ENCODE results near the gene STIM1.

The STIM1 gene

DNA sequence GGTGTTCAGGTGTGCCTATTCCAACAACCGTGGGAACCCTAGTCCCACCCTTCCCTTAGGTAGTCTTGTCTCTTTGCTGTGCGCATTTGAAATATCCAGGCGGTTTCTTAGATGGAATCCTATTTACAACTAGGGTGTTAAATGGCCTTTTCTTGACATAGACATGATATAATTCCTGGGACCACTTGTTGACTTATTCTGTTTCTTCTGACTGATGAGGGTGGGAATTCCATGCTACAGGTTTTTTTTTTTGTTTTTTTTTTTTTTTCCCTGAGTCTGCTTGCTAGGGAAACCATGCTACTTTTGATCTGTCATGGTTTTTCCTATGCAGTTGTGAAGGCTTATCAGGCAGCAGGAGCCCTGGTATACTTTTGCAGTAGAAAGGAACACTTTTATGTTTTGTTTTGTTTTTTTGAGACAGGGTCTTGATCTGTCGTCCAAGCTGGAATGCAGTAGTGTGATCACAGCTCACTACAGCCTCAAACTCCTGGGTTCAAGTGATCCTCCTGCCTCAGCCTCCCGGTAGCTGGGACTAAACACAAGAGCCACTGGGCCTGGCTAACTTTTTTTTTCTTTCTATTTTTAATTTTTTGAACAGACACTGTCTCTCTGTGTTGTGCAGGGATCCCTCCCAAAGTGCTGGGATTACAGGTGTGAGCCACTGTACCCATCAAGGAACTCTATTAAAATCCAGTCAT is 1.5 kb downstream of the STIM1 start:
- DNase-seq = no peak

DNA sequence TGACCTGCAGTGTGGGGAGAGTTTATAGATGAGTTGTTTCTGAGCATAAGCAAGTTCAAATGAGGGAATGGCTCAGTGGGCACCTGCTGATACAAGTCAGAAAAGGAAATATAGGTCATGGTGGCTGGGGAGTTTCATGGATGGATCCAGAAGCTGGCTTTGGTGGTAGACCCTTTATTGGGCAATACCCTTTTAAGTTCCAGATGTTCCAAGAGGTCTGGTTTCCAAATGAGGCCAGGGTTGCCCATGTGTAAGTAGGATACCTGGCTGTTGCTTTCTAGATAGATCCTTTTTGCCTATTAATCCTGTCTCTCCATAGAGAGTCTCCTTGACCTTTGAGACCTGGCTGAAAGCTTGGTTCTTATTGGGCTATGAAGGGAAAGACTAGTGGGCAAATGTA is 2.2 kb downstream of the STIM1 start:
- DNase-seq = no peak

DNA sequence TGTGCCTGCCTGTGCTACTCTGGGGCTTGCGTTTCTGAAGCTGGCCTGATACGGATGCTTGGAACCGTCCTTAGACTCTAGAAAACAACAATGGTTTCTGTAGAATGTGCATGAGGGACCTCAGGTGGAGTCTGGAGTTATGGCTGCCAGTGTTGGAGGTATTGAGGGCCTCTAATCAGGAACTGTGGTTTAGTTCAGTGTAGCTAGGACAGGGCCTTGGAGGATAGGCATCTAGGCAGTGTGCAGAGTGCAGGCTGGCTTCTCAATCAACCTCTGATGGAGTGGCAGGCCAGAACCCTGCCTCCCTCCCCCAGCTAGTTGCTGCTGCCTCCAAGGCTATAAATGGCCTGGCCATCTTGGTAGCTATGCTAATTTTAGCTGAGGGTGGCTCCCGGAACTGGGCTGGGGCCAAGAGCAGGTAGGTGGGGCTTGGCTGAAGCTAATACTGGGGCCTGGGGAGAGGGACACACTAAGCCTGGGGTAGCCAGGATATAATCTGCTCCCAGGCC is 4.0 kb downstream of the STIM1 start:
- peak; percentile 27 for DNase-seq

- peak; percentile 59 for DNase-seq
Measured at GRCh38 chr11:3860375-3860774, 4.9 kb downstream of the STIM1 start.

- DNase-seq = peak; percentile 44
Measured at GRCh38 chr11:3860898-3861393, 5.5 kb downstream of the STIM1 start.

- DNase-seq = no peak
Measured at GRCh38 chr11:3861683-3862082, 6.2 kb downstream of the STIM1 start.

GRCh38 chr11:3865388-3866193 is 10.1 kb downstream of the STIM1 start:
- no peak for DNase-seq

GRCh38 chr11:3866206-3866605 is 10.7 kb downstream of the STIM1 start:
- DNase-seq = no peak

- DNase-seq = no peak
Measured at GRCh38 chr11:3866836-3867208, 11.4 kb downstream of the STIM1 start.

DNA sequence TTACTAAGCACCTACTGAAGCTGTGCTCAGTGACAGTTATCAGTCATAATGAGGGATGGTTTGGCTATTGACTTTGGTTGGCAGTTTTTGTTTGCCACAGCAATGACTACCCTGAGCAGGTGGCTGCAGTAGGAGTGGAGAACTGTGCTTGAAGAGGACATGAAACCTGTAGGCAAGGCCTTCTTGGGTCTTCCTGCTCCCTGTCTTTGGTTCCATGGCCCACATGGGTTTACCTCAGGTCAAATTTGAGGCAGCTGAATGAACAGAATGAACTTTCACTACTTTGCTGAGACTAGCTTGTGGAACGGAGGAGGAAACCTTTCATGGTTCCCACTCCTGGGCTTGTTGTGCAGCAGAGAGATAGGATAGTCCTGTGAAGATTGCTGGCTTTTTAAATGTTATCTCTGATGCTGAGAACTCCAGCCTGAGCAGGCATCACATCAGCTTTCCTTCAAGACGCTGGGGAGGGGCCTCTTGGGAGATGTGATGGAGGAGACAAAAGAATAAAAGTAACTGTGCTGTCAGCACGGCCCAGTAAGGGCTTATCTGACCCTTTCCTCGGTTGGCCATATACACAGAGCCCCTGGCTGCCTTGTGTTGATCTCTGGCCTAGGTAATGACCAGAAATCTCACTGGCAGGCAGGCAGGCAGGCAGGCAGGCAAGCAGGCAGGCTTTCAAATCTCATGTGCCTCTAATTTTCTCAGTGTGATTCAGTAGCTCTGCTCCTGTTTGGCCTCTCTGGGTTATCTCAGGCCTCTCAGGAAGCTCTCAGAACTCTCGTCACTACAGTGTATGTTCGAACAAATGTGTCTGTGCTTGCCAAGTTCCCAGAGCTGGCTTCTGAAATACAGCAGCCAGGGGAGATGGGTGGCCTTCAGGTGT is 12.0 kb downstream of the STIM1 start:
- DNase-seq = no peak

- no peak for DNase-seq
Measured at GRCh38 chr11:3873712-3874349, 18.4 kb downstream of the STIM1 start.

DNA sequence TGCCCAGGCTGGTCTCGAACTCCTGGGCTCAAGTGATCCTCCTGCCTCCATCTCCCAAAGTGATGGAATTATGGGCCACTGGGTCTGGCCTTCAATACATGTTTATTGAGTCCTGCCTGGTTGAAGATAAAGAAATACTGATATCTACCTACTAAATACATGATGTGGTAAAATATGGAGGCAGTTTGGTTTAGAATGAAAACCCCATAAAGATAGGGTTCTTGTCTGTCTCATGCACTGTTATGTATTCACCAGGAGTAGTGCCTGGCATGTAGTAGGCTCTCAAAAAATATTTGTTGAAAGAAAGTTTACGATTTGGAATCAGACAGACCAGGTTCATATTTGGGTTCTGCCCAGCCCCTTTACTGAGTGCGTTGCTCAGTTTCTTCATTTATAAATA is 21.1 kb downstream of the STIM1 start:
- DNase-seq = no peak

GRCh38 chr11:3877364-3878257 is 22.1 kb downstream of the STIM1 start:
- no peak for DNase-seq

DNA sequence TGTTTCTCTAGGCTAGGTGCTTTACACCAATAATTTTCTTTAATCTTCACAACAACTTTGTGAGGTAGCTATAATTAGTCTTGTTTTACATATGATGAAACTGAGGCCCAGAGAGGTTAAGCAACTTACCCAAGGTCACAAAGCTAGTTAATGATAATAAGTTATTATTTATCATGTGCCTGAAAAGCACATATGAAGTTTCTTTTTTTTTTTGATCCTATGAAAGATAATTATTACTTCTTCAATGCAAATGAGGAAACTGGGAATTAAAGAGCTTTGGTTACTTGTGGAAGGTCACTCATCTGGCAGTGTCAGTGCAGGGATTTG is 22.8 kb downstream of the STIM1 start:
- DNase-seq = no peak

DNA sequence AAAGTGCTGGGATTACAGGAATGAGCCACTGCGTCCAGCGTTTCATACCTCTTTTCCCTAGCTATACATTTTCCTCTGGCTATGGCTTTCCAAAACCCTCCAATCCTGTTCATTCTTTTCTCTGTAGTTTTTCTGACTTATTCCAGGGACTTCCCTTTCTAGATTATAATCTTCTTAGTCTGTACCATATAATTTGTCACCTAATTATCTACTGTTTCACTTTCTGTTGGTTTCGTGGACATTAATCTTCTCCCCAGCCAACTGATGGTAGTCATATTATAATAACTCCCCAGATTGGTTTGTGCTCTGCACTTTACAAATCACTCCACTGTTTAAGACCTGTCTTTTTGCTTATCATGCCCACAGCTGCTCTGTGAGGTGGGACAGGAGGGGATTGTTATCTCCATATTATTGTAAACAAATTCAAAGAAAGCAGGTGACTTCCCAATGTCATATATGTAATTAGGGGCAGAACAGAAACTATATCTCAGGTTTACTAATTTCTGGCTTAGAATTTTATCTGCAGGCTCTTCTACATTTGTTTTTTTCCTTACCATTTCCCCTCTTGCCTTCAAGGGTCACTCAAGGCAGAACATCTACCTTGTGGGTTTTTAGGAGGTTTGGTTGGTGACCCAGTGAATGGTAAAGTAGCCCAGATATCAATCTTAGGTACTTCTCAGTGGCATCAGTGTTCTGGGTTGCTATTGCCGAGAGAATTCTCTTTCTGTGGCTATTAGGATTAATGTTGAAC is 23.9 kb downstream of the STIM1 start:
- no peak for DNase-seq

DNA sequence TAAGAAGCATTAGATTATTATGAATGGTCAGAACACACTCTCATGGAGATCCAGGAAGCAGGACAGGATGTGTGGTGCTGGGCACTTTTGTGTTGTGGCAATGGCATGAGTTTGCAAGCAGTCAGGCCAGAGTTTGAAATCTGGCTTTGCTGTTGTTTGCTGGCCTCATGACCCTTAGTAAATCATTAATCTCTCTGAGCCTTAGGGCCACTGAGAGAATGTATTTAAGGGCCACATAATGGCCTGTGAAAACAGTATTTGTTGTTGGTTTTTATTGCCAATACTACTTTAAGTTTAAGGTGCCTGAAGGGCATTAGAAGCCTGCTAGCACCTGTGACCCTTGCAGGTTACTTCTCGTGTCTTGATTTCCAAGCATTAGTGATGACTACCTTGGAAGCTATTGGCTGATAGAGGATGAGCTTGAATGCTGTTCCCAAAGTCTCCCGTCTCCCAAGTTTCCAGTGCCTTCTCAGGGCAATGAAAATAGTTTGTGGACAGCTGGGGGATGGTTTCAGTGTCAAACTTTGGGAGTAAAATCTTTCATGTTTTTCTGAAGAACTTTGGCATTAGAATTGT is 24.6 kb downstream of the STIM1 start:
- DNase-seq = no peak

DNA sequence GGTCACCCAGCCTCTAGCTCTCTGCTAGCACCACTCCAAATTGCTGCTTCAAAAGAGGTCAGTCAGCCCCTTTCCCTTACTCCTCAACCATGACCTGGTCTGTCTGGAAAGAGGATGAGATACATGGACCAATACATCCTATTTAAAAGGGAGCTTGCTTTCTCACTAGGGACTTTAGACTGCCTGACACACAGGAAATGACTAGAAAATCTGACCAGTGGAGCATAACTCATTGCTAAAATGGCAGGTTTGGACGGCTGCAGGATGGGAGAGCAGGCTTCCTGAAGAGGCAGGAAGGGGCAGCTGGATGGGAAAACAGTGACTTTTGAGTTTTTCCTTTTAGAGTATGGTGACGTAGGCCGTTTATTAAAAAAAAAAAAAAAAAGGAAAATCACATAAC is 25.3 kb downstream of the STIM1 start:
- no peak for DNase-seq

GRCh38 chr11:3882655-3883054 is 27.2 kb downstream of the STIM1 start:
- DNase-seq = no peak

GRCh38 chr11:3885855-3886254 is 30.4 kb downstream of the STIM1 start:
- DNase-seq = no peak

GRCh38 chr11:3886985-3887384 is 31.5 kb downstream of the STIM1 start:
- no peak for DNase-seq

DNA sequence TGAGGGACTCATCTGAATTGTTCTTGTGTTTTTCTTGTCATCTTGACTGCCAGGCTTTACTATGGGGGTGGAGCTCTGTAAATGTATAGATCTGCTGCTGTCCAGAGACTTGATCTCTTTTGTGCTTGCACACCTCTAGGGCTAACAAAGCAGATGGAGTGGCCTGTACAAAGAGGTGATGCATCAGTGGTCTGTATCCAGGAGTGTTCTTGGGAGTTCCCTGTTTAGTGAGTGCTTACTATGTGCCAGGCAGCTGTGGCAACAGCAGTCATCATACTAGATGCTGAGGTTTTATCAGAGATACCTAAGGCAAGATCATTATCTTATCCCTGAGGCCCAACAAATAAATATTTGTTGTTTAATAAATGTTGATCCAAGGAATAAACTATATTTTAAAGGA is 33.4 kb downstream of the STIM1 start:
- no peak for DNase-seq
